Fibroblast of skin of scalp (primary cell): Measurements from ENCODE around the gene GRM7.

Experiments
- DNase-seq: peaks from one replicate; pipeline ENCODE4 v3.0.0-alpha.2; 2013

GRM7 gene

DNA sequence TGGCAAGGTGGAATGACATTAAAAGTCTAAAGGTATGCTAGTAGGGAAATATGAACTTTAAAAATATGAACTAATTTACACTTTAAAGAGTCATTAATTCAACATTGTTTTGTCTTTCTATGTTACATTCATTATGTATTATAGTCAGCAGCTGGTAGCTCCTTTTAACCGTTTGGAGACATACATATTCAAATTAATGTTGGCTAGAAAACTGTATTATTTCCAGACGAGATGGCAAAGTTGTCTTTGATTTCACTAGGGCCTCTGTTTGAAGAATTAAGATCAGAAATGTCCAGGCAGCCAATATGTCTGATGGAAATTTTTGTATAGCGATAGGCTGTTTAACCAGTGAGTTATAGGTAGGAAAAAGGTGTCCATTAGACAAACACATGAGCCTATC lies 817.6 kb downstream of the GRM7 start:
- no peak for DNase-seq

DNA sequence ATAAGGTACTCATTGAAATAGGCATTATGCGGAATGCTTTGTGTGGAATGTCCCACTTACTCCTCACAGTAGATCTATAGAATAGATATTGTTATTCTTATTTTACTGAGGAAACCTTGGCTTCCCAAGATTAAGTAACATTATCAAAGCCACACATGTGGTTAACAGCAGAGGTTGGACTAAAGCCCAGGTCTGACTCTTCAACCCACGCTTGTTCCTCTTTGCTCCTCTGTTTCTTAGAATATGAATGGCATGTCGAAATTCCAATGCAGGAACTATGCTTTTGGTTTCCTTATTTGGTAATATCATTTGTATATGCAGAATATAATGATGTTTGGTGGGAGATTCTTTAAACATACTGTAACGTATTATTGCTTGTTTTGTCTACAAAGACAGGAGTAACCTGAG lies 821.9 kb downstream of the GRM7 start:
- DNase-seq = peak; percentile 96

DNA sequence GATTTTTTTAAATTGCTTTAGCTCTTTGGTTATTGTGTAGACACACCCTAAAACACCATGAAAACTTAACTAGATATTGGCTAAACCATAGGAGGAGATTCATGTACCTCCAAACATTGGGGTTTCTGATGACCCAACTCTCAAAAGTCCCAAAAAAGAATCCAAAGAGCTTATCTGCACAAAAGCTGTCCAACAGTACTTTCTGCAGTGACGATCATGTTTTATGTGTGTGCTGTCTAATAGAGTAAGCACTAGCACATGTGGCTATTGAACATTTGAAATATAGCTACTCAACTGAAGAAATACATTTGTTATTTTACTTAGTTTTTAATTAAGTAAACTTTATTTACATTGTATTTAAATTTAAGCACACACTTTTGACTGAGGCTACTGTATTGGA lies 822.5 kb downstream of the GRM7 start:
- DNase-seq = no peak

DNA sequence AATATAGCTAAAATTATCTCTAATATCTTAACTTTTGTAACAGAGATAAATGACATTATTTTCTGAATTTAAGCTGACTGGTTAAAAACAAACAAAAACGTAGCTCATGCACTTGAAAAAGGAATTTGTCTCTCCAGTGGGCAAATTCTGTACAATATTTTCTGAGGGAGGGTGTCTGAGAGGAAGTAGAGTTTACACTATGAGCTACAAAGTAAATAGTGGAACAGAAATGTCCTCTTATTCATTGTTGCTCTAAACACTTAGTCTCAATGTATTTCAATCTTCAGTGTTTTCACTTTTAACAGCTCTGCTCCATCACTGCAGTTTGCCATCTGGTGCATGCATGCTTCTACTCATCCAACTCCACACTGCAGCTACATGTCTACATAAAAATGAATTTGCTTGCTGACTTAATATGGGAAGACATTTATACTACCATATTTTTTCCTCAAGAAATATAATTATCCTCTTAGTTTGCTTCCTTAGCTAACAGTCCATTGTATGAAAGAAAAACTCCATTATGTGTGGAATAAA lies 823.3 kb downstream of the GRM7 start:
- DNase-seq = no peak

DNA sequence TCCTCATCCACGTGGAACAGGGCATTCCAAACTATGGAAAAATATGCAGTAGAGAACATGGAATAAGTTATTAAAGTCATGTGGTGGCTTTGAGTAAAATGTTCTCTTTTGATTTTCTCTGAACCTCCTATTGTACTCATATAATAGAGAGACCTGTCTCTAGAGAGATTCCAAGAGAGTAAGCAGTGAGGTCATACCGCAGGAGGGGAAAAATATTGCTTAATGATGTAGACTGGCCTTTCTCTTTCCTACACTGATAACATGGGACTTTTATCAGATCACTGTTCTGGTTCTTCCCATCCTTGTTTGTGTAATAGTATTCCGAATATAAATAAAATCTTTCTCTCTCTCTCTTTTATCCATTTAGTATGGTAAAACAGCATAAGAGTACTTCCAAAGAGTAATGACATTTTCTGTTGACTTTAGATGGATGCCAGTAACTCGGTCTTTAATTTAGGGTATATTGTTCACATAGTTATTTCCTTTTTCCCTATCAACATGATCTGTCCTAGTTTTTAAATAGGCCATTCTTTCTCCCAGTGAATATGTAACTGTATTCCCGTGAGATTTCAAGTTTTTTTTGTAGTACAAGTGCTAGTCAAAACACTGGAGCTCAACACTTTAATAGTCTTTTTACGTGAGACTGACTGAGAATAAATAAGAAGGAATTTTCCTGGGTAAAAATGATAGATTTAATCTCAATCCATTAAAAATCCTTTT lies 826.7 kb downstream of the GRM7 start:
- no peak for DNase-seq

DNA sequence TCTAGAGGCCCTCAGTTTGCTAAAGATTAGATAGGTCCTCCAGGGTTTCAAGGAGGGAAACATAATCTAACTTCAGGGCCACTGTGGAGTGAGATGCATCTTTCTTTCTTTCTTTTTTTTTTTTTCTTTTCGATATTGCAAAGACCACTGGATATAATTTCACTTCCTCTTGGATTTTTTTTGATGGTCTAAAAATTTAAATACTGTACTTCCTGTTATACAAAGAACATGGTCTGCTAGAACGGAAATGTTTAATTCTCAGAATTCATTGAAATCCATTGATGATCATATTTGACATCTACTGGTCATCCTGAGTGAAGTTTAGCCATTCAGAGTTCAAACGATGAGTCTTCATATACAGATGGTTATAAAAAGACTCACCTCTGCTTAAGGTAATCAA lies 832.0 kb downstream of the GRM7 start:
- no peak for DNase-seq

DNA sequence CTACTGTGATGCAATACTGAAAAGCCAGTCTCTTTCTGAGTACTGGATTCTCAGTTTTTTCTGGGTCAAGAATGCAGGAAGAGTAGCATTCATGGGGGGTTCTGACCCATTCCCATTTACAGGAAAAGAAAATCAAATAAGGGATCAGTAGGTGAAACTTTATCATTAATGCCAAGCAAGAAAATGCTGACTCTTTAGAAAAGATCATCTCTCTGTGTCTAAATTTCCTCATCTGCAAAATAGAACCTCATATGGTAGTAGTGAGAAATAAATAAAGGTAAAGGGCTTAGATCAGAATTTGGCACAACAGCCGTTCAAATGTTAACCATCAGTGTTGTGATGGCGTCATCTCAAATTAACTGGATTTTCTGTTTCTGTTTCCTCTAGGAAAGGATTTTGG lies 833.1 kb downstream of the GRM7 start:
- no peak for DNase-seq

DNA sequence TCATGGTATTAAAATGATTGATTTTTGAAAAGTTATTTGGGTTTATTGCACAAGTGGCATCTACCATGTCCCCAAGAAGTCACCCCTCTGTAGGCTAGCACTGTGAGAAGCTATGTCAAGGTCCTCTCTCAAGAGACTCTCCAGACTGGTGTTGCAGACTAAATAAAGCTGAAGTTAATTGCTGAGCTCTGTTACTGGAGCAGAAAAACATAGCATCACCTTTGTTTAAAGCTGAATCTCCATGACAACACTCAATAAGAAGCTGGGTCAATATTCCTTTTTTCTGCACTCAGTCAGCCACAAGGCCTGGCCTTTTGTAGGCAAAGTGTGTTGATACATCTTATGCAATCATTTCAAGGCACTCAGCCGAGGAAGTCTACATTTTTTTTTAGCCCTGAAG lies 834.1 kb downstream of the GRM7 start:
- DNase-seq = no peak

DNA sequence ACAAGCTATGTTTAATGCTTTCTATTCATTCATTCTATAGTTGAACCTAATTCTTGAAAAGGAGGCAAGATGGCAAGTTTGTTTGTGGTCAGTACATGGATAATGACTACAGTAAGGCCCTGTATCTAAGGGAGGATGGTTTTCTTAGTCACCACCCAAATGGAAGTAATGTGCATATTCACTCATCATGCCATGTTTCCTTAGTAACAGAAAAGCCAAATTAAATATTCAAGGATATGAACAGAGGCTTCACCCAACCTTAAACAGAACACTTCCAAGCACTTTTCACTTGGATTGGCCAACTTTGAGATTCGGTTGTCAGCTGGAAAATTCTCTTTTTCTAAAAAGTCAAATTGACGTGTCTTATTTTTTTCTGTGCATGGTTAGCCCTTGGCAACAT lies 835.4 kb downstream of the GRM7 start:
- DNase-seq = no peak

DNA sequence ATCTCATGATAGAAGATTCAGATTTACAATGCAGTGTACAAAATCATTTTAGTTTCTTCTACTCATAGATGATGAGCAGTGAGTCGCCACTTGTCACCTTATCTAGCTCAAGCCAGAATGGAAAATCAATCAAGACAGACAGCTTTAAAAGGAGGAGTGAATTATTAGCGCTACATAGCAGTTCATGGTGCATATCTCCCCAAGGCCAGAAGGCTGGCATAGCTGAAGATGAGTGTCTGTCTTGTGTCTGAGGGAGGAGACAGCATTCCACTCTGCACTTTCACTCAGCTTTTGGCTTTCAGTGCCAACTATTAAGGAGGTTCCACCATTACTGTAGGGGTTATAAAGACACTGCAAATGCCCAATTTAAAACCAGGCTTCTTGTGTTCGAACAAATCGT lies 836.6 kb downstream of the GRM7 start:
- no peak for DNase-seq

DNA sequence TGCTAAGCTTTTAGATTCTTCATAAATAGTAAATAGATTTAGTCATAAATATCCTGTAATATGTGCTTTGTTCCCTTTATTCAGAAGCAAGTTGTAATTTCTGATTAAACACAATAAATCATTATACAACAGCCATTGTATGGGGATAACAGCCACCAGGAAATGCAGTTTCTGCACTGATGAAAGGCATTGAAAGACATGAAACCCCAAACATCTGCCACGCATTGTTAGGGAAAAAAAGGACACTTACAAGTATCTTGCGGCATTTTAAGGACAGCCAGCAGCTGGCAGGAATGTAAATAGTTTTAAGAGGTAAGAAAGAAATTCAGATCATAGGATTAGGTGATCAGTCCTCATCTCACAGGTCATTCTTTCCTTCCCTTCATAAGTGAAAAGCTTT lies 839.6 kb downstream of the GRM7 start:
- DNase-seq = no peak

DNA sequence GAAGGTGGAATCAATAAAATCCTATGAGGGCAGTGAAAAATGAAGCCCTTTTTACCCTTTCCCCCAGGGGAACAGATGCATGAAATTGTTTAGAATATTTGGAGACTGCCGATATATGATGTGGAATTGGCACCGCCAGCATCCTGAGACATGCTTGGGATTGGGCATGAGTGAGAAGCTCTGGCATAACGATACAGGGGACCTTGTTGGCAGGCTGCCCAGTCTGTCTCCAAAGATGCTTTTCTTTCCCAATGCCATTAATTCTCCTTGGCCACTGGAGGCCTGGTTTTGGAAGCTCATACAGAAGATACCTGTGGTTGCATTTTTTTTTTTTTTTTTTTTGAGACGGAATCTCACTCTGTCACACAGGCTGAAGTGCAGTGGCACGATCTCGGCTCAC lies 840.1 kb downstream of the GRM7 start:
- no peak for DNase-seq

DNA sequence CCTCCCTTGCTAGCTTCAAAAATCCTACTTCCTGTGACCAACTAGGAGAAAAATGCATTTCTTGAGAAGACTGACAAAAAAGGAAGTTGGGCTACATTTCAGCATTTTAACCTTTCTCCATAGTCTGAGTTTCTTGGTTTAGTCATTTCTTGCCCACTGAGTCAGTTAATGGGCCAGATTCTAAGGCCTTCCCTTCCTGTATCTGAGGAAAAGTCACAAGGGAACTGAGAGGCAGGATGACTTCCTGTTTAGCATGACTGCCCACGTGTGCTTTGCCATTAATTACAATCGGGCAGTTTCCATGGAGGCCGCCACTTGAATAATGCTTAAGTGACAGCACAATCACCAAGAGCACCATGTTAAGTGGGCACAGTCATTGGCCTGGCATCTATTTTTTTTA lies 846.3 kb downstream of the GRM7 start:
- peak; percentile 8 for DNase-seq

DNA sequence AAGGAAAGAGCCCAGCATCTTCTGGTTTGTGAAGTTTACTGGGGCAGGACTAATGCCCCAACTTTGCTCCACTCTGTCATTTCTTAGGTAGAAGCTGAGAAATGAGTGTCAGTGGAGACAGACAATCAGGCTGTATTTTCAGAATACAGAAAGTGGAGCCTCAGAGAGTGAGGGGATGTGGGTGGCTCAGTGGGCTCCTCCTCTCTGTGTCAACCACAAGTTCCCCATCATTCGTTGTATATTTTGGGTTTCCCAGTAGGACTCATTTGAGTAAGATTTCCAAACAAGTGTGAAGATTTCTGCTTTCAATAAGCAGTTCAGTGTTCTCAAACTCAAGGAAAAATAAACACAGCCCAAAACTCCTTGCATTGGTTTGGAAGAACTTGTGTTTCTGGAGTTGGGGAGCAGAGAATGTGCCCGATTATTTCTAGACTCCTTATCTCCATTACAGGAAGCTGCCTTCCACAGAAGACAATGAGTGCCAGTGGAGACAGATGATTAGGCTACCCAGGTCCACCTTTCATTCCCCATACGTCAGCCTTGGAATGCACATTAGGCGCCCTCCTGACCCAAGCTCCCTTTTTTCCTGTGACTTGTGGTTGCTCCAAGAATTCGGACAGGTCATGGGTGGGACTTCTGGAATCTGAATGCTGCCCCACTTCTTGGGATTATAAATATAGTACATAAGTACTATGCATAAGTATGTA lies 848.6 kb downstream of the GRM7 start:
- DNase-seq = no peak

DNA sequence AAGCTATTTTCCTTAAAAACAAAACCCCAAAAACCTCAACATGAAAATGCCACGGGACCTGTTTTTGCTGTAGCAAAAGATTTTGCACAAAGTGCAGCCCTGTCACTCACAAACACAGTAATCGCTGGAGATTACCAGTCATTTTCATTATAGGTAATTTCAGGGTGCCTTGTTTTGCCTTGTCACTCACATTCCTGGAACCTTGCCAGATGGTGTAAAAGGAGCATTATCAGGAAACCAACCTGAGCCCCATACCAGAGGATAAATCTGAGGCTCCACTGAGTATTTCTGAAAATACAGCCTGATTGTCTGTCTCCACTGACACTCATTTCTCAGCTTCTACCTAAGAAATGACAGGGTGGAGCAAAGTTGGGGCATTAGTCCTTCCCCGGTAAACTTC lies 849.4 kb downstream of the GRM7 start:
- no peak for DNase-seq

DNA sequence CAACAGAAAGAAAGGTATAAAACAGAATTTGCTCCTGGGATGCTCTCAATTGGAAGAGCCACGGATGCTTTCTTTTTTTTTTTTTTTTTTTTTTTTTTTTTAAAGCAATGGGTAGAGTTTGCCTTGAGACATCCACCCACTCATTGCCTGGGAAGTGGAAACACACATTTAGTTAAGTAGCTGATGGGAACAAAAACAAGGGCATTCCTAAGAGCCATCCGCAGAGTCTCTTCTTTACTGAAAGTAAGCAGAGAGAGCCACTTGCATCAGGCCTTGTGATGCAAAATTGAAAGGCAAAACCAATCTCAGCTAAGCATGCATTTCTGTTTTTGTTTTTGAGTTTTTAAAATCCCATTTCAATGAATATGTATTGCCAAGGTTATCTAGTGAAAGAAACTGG lies 852.8 kb downstream of the GRM7 start:
- no peak for DNase-seq

DNA sequence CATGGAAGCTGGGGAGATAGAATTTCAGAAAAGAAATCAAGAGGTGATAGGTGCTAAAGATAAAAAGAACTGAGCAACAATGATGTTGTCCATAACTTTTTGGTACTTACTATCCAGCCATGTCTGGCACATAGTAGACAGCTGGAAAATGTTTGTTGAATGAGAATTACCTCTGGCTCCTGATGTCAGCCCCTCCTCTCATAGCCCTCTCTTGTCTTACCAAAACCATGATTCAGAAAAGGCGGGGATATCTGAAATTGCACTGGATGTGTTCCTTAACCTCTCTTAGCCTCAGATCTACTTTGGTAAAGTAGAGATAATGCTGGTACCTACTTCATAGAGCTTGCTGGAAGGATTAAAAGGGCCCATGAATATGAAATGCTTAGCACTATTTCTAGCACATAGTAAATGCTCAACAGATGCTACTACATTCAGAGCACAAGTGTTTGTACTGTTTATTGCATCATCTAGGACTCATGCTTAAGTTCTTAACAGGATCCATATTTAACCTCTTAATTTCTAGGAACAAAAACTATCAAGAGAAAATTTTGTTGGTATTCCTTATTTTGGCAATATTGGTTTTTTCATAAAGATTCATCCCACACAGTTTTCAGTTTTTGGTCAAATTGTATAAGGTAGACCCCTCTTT lies 859.9 kb downstream of the GRM7 start:
- no peak for DNase-seq

DNA sequence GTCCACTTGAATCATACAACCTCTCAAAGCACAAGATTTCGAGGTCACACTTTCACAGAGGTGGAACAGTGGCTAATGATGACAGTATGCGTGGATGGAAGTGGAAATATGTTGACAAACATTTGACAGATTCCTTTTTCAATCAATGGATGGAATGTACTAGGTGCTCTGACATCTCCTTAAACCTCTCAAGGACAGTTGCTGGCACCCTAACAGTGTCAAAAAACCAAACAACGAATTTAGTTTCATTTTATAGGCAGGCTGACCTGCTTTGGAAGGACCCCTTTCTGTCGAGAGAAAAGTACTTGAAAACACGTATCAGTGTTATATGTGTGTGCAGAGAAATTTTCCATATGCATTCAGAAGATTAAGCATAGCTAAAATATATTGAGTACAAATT lies 861.0 kb downstream of the GRM7 start:
- DNase-seq = no peak

DNA sequence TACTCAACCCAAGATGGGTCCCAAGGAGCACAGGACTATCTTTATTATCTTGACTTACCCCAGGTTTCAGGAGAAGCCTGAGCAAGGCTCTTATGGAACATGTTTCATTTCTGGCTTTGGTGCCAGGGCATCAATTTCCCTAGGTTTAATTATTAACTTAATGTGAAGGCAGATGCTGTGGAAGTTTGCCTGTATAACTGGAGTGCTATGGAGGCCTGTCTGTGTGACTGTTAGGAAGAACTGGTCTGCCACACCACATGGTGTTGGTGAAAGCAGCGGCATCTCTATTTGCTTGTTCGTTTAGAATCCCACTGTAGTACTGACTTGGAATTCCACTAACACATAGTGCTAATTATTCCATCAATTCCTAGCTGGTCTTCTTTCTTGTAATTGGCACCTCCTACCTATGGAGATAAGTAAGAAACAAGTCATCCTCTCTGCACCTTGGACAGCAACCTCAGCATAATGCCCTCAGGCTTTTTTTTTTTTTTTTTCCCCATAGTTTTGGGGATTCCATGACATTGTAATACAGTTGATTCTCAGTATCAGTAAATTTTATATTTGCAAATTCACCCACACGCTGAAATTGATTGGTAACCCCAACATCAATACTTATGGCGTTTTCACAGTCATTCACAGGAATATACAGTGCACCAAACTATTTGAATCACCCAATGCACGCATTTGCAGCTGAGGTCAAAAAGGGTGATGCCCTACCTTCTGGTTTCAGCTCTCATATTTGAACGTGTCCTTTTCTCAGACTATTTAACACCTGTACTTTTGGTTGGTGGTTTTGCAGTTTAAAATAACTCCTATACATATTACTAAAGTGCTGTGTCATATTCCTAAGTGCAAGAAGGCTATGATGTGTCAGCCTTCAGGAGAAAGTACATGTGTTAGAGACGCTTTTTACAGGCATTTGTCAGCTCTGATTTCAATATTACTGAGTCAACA lies 867.9 kb downstream of the GRM7 start:
- no peak for DNase-seq

DNA sequence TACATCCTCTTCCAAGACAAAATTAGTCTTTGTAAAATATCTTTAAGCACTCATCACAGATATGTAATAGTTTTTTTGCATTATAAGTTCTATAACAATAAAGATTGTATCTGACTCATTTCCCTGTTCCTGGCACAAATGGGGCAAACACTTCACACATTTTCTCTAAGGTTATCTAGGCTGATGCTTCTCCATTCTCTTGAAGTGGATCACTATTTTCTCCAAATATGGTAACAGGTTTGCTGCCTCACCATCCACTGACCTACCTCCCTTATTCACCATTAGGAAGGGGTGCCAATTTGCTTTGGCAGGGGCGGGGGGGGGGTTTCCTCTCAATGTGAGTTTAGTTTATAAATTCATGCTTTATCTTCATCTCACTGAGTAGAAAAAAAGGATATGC lies 873.0 kb downstream of the GRM7 start:
- no peak for DNase-seq

DNA sequence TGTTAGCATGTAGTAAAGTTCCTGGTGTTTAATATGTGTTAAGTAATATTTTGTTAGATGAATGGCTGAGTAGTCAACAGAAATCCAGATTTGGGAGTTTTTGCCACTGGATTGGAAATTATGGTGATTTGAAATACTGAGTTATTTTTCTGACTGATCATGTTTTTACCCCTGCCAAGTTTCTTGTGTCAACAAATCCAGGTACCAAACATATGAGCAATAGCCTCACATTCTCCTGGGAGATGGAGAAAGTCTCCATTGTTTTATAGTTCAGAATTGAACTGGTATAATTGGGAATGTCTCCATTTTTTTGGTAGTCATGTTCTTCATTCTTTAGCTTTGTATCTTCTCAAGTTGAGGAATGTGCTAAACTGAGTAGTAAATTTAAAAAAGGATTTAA lies 873.5 kb downstream of the GRM7 start:
- peak; percentile 22 for DNase-seq

DNA sequence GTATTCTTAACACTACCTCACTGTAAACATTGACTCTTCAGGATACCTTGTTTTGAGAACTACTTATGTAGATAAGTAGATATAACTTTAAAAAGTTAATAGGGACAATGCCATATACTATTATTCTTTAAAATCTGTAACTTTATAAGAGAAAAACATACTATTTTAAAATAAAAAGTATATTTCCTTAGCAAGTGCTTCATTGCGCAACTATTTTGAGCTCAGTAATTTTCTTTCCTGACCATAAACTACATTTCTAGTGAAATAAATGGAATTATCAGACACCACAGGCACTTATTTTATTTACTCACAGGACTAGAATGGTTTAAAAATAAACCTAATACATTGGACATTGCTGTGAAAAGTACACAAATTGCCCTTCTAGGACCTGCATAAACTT lies 876.3 kb downstream of the GRM7 start:
- DNase-seq = no peak

DNA sequence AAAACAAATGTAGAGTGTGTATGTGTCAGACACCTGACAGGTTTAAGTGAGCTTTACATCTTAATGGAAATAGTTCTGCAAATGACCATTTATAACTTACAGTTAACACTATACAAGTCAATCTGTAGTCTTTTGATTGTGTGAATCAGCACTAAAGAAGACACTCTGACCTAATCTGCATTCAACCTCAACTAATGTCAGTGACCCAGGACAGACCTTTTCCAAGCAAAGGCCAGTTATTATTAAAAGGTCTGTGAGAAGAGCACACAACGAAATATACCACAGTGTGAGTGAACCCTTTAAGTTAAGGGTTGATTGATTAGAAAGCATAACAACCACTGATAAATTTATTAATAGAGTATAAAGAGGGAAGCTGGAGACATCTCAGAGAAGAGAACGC lies 878.8 kb downstream of the GRM7 start:
- no peak for DNase-seq
